HG03342 (cell line): ENCODE measurements around the gene TRAF1.

Source experiments
- ATAC-seq: cut with Tn5 transposase; IDR thresholded peaks from one replicate; pipeline ENCODE4 v1.9.1; 2021; ENCODE audit warnings: mild to moderate bottlenecking, moderate library complexity; ENCODE audit not compliant: unreplicated experiment

The TRAF1 gene

GRCh38 chr9:120854596-120855327, 71.8 kb downstream of the TRAF1 start:
- ATAC-seq: no peak

- ATAC-seq: no peak
Observed at GRCh38 chr9:120853198-120853597, 73.4 kb downstream of the TRAF1 start.
